Naive thymus-derived CD4-positive, alpha-beta T cell (primary cell): ENCODE measurements around the gene TFAP2E. TPM values are rescaled to one million over a fixed set of nuclear protein-coding genes. Genes with fewer than 3 reads are reported as not detected.

Experiments
- ATAC-seq: fragments of 150-1000 bp; cut with Tn5 transposase; 2 replicates; pipeline ENCODE4 v1.10.0; 2021; ENCODE audit warnings: mild to moderate bottlenecking, moderate library complexity
- CTCF ChIA-PET: fragments of 350-600 bp; sonication (Branson Sonifier 250); formaldehyde crosslinking; loops from one replicate; lab custom pipeline; 2021; ENCODE audit warnings: antibody characterized with exemption; lab: Charles Lee
- POLR2A ChIA-PET: fragments of 350-600 bp; sonication (Branson Sonifier 250); formaldehyde crosslinking; loops from one replicate; lab custom pipeline; 2021; ENCODE audit warnings: antibody characterized with exemption, inconsistent platforms; lab: Charles Lee
- DNase-seq, 9 donors: peaks; one replicate each; pipeline versions ENCODE4 v3.0.0 to v3.0.0-alpha.2; 2020 to 2022; ENCODE audit warnings: mixed read lengths in 1 of 9
- H3K27ac ChIP-seq: one replicate; pipeline ENCODE4 v1.7.0; 2013; ENCODE audit warnings: mild to moderate bottlenecking, low read depth, low read length, moderate library complexity
- H3K27me3 ChIP-seq, 2 donors: one replicate each; pipeline ENCODE4 v1.7.0; 2013; ENCODE audit warnings: low read length in 2 of 2, mild to moderate bottlenecking in 2 of 2, moderate library complexity in 2 of 2; ENCODE audit not compliant: control insufficient read depth in 2 of 2, insufficient read depth in 2 of 2
- H3K36me3 ChIP-seq, 3 experiments: 1 replicate in 2 of 3; 2 replicates in 1 of 3; pipeline ENCODE4 v1.7.0; 2013; ENCODE audit warnings: low read length in 3 of 3, mild to moderate bottlenecking in 3 of 3, moderate library complexity in 1 of 3; ENCODE audit not compliant: insufficient read depth in 3 of 3, control insufficient read depth in 2 of 3
- H3K4me1 ChIP-seq, 2 donors: one replicate each; pipeline ENCODE4 v1.7.0; 2013; ENCODE audit warnings: low read length in 2 of 2, mild to moderate bottlenecking in 2 of 2, moderate library complexity in 1 of 2; ENCODE audit not compliant: control insufficient read depth in 2 of 2, insufficient read depth in 2 of 2
- H3K4me3 ChIP-seq: 2 replicates; pipeline ENCODE4 v1.7.0; 2013; ENCODE audit warnings: mild to moderate bottlenecking, low read length
- H3K9me3 ChIP-seq, 3 experiments: 1 replicate in 2 of 3; 2 replicates in 1 of 3; pipeline ENCODE4 v1.7.0; 2013; ENCODE audit warnings: low read length in 3 of 3; ENCODE audit not compliant: control insufficient read depth in 2 of 3
- H3K27ac Mint-ChIP-seq, 9 donors: one replicate each; pipeline ENCODE4 v1.8.0; 2020 to 2022; ENCODE audit warnings: mixed read lengths in 9 of 9, mild to moderate bottlenecking in 8 of 9, moderate library complexity in 5 of 9, inconsistent platforms in 2 of 9
- H3K27me3 Mint-ChIP-seq, 5 donors: one replicate each; pipeline ENCODE4 v1.8.0; 2021 to 2022; ENCODE audit warnings: mixed read lengths in 5 of 5, mild to moderate bottlenecking in 1 of 5
- H3K36me3 Mint-ChIP-seq, 5 donors: one replicate each; pipeline ENCODE4 v1.8.0; 2020 to 2022; ENCODE audit warnings: mixed read lengths in 5 of 5, mild to moderate bottlenecking in 3 of 5, inconsistent platforms in 1 of 5
- H3K4me1 Mint-ChIP-seq, 7 donors: one replicate each; pipeline ENCODE4 v1.8.0; 2020 to 2022; ENCODE audit warnings: mixed read lengths in 7 of 7, mild to moderate bottlenecking in 3 of 7, inconsistent platforms in 1 of 7
- H3K4me3 Mint-ChIP-seq, 10 donors: one replicate each; pipeline ENCODE4 v1.8.0; 2020 to 2022; ENCODE audit warnings: mild to moderate bottlenecking in 10 of 10, mixed read lengths in 10 of 10, moderate library complexity in 6 of 10, inconsistent platforms in 2 of 10
- H3K9me3 Mint-ChIP-seq, 11 donors: one replicate each; pipeline ENCODE4 v1.8.0; 2020 to 2022; ENCODE audit warnings: mixed read lengths in 11 of 11, mild to moderate bottlenecking in 4 of 11, inconsistent platforms in 1 of 11, moderate library complexity in 1 of 11
- intact Hi-C, 2 donors: fragments of 100-400 bp; cut with micrococcal nuclease; formaldehyde crosslinking; loops; one replicate each; pipeline ENCODE4 v1.15.1; 2023
- polyA plus RNA-seq, 2 donors: library from polyadenylated mRNA; unstranded; fragments of 300-500 nt; fragmentation: Illumina TruSeq; gene quantifications; one replicate each; pipeline ENCODE4 v1.2.3, GENCODE V29; 2021
- total RNA-seq, 6 experiments: library from RNA in 5 of 6; stranded (reverse) in 5 of 6; gene quantifications; 1 replicate in 5 of 6; 2 replicates in 1 of 6; pipeline ENCODE4 v1.2.3 and lab custom pipeline; 2021 to 2026

The TFAP2E gene
- total and polyA plus RNA-seq, 7 experiments from 2014 or later, result 0.13 to 4.2 (median 1.3) TPM

GRCh38 chr1:35539073-35539823 lies 33.9 kb upstream of the TFAP2E start:
- H3K27ac ChIP-seq, result peak overlapping the region; percentile 65
- peak overlapping the region; percentile 29 for H3K4me3 ChIP-seq
- no peaks in the 10 kb centered on the region for H3K9me3 ChIP-seq
- ATAC-seq (peak; percentile 90), DNase-seq (peak in 8 of 9 donors; percentile 30 to 88 (median 79))
- intact Hi-C loops, result loop anchor here (1.0 kb wide), 3 partner anchors 18 to 33 kb away; partner anchors contain the start of genes KIAA0319L (in 2 of the 2) and NCDN (in 2 of the 2)
- Mint-ChIP-seq H3K4me3 (peak overlapping the region; percentile 54 to 93 (median 82)), H3K4me1 (peaks cover 53 to 94% (median 87%) of the 10 kb centered on the region in 7 donors), H3K36me3 (peaks cover 0 to 50% (median 4%) of the 10 kb centered on the region in 5 donors), H3K27ac (peak overlapping the region; percentile 89 to 100 (median 93)), H3K27me3 (no peaks in the 10 kb centered on the region), H3K9me3 (no peaks in the 10 kb centered on the region)
- H3K27me3 ChIP-seq, result no peaks in the 10 kb centered on the region
- H3K36me3 ChIP-seq, result no peaks in the 10 kb centered on the region
- H3K4me1 ChIP-seq, result peaks cover 35 to 55% of the 10 kb centered on the region in 2 donors
- POLR2A ChIA-PET, result interaction anchor here (0.5 to 4.8 kb wide), 9 partner anchors 9 to 231 kb away, joined by 3 to 22 read pairs (median 3); partner anchors contain the start of genes KIAA0319L and NCDN
- CTCF ChIA-PET, result interaction anchor here (1.0 to 8.2 kb wide), 6 partner anchors 11 to 88 kb away, joined by 3 to 50 read pairs (median 4); partner anchors contain the start of gene KIAA0319L

GRCh38 chr1:35539824-35540261 lies 33.3 kb upstream of the TFAP2E start:
- H3K36me3 Mint-ChIP-seq, result peaks cover 0 to 48% (median 4%) of the 10 kb centered on the region in 5 donors
- Histone ChIP-seq H3K36me3 (no peaks in the 10 kb centered on the region), H3K27me3 (no peaks in the 10 kb centered on the region), H3K4me1 (peaks cover 40 to 53% of the 10 kb centered on the region in 2 donors), H3K4me3 (peak overlapping the region; percentile 29), H3K9me3 (no peaks in the 10 kb centered on the region), H3K27ac (peak overlapping the region; percentile 65)
- DNase-seq (no peak), ATAC-seq (peak; percentile 24)
- POLR2A ChIA-PET, result interaction anchor here (0.6 to 4.8 kb wide), 6 partner anchors 9 to 231 kb away, joined by 3 to 22 read pairs (median 5); partner anchors contain the start of genes KIAA0319L and NCDN
- peak overlapping the region; percentile 89 to 100 (median 93) for H3K27ac Mint-ChIP-seq
- CTCF ChIA-PET, result interaction anchor here (1.0 to 8.2 kb wide), 4 partner anchors 10 to 89 kb away, joined by 3 to 50 read pairs (median 4); no protein-coding TSS in a partner anchor
- H3K4me1 Mint-ChIP-seq, result peaks cover 54 to 98% (median 90%) of the 10 kb centered on the region in 7 donors
- H3K9me3 Mint-ChIP-seq, result no peaks in the 10 kb centered on the region
- no peaks in the 10 kb centered on the region for H3K27me3 Mint-ChIP-seq
- intact Hi-C loops, result loop anchor here (1.0 kb wide), 3 partner anchors 17 to 34 kb away; partner anchors contain the start of genes KIAA0319L (in 2 of the 2) and NCDN (in 2 of the 2)
- peak overlapping the region; percentile 27 to 93 (median 80) for H3K4me3 Mint-ChIP-seq

GRCh38 chr1:35544976-35545375 lies 28.1 kb upstream of the TFAP2E start:
- Mint-ChIP-seq H3K27me3 (no peaks in the 10 kb centered on the region), H3K4me1 (peaks cover 49 to 89% (median 78%) of the 10 kb centered on the region in 7 donors), H3K36me3 (peaks cover 0 to 42% (median 17%) of the 10 kb centered on the region in 5 donors), H3K9me3 (no peaks in the 10 kb centered on the region), H3K27ac (peak overlapping the region in 7 of 9 donors; percentile 3 to 93 (median 67)), H3K4me3 (peak overlapping the region in 4 of 10 donors; percentile 0 to 26 (median 16))
- Histone ChIP-seq H3K27ac (peak overlapping the region; percentile 12), H3K4me1 (peaks cover 10 to 14% of the 10 kb centered on the region in 2 donors), H3K9me3 (no peaks in the 10 kb centered on the region), H3K4me3 (no peak overlapping the region), H3K27me3 (no peaks in the 10 kb centered on the region), H3K36me3 (peaks cover 0 to 16% (median 0%) of the 10 kb centered on the region in 3 experiments)
- intact Hi-C loops, result loop anchor here (1.0 to 5.0 kb wide), 2 partner anchors 94 to 343 kb away; no protein-coding TSS in a partner anchor
- CTCF ChIA-PET, result interaction anchor here (1.0 to 3.6 kb wide), 3 partner anchors 20 to 94 kb away, joined by 3 to 49 read pairs (median 3); no protein-coding TSS in a partner anchor
- ATAC-seq, result peak; percentile 90
- DNase-seq, result peak in 6 of 9 donors; percentile 34 to 69 (median 58)
- POLR2A ChIA-PET, result interaction anchor here (1.7 kb wide), 1 partner anchor 95 kb away, joined by 9 read pairs; no protein-coding TSS in a partner anchor

- Histone ChIP-seq H3K36me3 (peaks cover 0 to 22% (median 0%) of the 10 kb centered on the region in 3 experiments), H3K27me3 (no peaks in the 10 kb centered on the region), H3K4me1 (peaks cover 2 to 6% of the 10 kb centered on the region in 2 donors), H3K27ac (no peak overlapping the region), H3K4me3 (no peak overlapping the region), H3K9me3 (no peaks in the 10 kb centered on the region)
- CTCF ChIA-PET, result interaction anchor here (0.7 to 3.6 kb wide), 2 partner anchors 75 to 95 kb away, joined by 3 to 49 read pairs; no protein-coding TSS in a partner anchor
- intact Hi-C loops, result loop anchor here in 1 of 2 donors (5.0 kb wide), 1 partner anchor 344 kb away; no protein-coding TSS in a partner anchor
- ATAC-seq (no peak), DNase-seq (no peak)
- H3K9me3 Mint-ChIP-seq, result no peaks in the 10 kb centered on the region
- POLR2A ChIA-PET, result no interaction called here
- peaks cover 37 to 81% (median 67%) of the 10 kb centered on the region in 7 donors for H3K4me1 Mint-ChIP-seq
- peaks cover 0 to 31% (median 18%) of the 10 kb centered on the region in 5 donors for H3K36me3 Mint-ChIP-seq
- no peaks in the 10 kb centered on the region for H3K27me3 Mint-ChIP-seq
- H3K27ac Mint-ChIP-seq, result peak overlapping the region in 2 of 9 donors; percentile 76 to 93
- H3K4me3 Mint-ChIP-seq, result no peak overlapping the region
These were observed 26.5 kb upstream of the TFAP2E start for GRCh38 chr1:35546614-35547013.

GRCh38 chr1:35553851-35554250 lies 19.3 kb upstream of the TFAP2E start:
- ChIA-PET POLR2A (no interaction called here), CTCF (interaction anchor here (1.1 kb wide), 1 partner anchor 103 kb away, joined by 4 read pairs; no protein-coding TSS in a partner anchor)
- Mint-ChIP-seq H3K9me3 (no peaks in the 10 kb centered on the region), H3K36me3 (peaks cover 0 to 22% (median 18%) of the 10 kb centered on the region in 5 donors), H3K27ac (peak overlapping the region in 1 of 9 donors; percentile 62), H3K4me1 (peaks cover 28 to 72% (median 57%) of the 10 kb centered on the region in 7 donors), H3K27me3 (no peaks in the 10 kb centered on the region), H3K4me3 (no peak overlapping the region)
- Histone ChIP-seq H3K27ac (no peak overlapping the region), H3K4me1 (peaks cover 16 to 19% of the 10 kb centered on the region in 2 donors), H3K4me3 (no peak overlapping the region), H3K27me3 (no peaks in the 10 kb centered on the region), H3K9me3 (no peaks in the 10 kb centered on the region), H3K36me3 (peaks cover 0 to 35% (median 0%) of the 10 kb centered on the region in 3 experiments)
- ATAC-seq (no peak), DNase-seq (no peak)
- intact Hi-C loops, result no loop called here
